Gastroesophageal sphincter (tissue), 4 donors: Measurements from ENCODE around the gene SRRD. TPM values are rescaled to one million over a fixed set of nuclear protein-coding genes. Genes with fewer than 3 reads are reported as not detected.

Source experiments
- ATAC-seq: fragments of 150-250 bp; one replicate; pipeline ENCODE4 v1.9.1; 2016; ENCODE audit warnings: mild to moderate bottlenecking, moderate library complexity
- H3K27ac ChIP-seq, 4 donors: fragments of 200-600 bp; sonication (generic) in 3 of 4; 1 replicate in 3 of 4; 2 replicates in 1 of 4; pipeline ENCODE4 v1.5.1; 2016 to 2019
- H3K27me3 ChIP-seq: fragments of 200-600 bp; sonication (generic); one replicate; pipeline ENCODE4 v1.5.1; 2019
- H3K36me3 ChIP-seq, 2 donors: fragments of 200-600 bp; sonication (generic); one replicate each; pipeline ENCODE4 v1.5.1; 2019; ENCODE audit warnings: control low read depth in 1 of 2
- H3K4me1 ChIP-seq, 3 donors: fragments of 200-600 bp; sonication (generic); 1 replicate in 2 of 3; 2 replicates in 1 of 3; pipeline ENCODE4 v1.5.1; 2016 to 2019; ENCODE audit warnings: control low read depth in 2 of 3
- H3K4me3 ChIP-seq, 2 donors: fragments of 200-600 bp; sonication (generic); one replicate each; pipeline ENCODE4 v1.5.1; 2019; ENCODE audit warnings: mild to moderate bottlenecking in 1 of 2, moderate library complexity in 1 of 2
- H3K9me3 ChIP-seq, 3 donors: fragments of 200-600 bp; sonication (generic); one replicate each; pipeline ENCODE4 v1.5.1; 2017 to 2019; ENCODE audit warnings: control low read depth in 2 of 3
- EP300 ChIP-seq: sonication (generic); formaldehyde crosslinking; IDR thresholded peaks from one replicate; pipeline ENCODE4 v1.6.1; 2017; ENCODE audit warnings: antibody characterized with exemption, mild to moderate bottlenecking
- POLR2A ChIP-seq, 2 donors: fragments of 450-650 bp; IDR thresholded peaks; one replicate each; pipeline ENCODE4 v1.6.1; 2017; ENCODE audit warnings: antibody characterized with exemption in 2 of 2, mild to moderate bottlenecking in 2 of 2, moderate library complexity in 1 of 2
- POLR2AphosphoS5 ChIP-seq: sonication (generic); formaldehyde crosslinking; IDR thresholded peaks from one replicate; pipeline ENCODE4 v1.6.1; 2017; ENCODE audit warnings: antibody characterized with exemption
- WGBS, 2 donors: methylation state at CpG; one replicate each; pipeline ENCODE4 v1.1.5; 2018; ENCODE audit warnings: low coverage in 1 of 2; 5-methylcytosine and 5-hydroxymethylcytosine counted together
- total RNA-seq, 4 donors: library from RNA; depleted of rRNA; stranded (reverse); fragments of >200 nt; gene quantifications; one replicate each; pipeline ENCODE4 v1.1.0, GENCODE V29; 2016
- TF ChIP-seq, protein P1 (sequence below), 4 experiments: fragments of 200-600 bp in 2 of 4; fragments of 450-650 bp in 2 of 4; sonication (generic) in 1 of 4; IDR thresholded peaks; one replicate each; pipeline ENCODE4 v1.5.1; 2017 to 2019; ENCODE audit warnings: antibody characterized with exemption in 4 of 4, mild to moderate bottlenecking in 2 of 4, moderate library complexity in 2 of 4

Gene SRRD
- total RNA-seq, 4 donors from 2014 or later, result 16.7 to 30.0 (median 23.5) TPM

DNA sequence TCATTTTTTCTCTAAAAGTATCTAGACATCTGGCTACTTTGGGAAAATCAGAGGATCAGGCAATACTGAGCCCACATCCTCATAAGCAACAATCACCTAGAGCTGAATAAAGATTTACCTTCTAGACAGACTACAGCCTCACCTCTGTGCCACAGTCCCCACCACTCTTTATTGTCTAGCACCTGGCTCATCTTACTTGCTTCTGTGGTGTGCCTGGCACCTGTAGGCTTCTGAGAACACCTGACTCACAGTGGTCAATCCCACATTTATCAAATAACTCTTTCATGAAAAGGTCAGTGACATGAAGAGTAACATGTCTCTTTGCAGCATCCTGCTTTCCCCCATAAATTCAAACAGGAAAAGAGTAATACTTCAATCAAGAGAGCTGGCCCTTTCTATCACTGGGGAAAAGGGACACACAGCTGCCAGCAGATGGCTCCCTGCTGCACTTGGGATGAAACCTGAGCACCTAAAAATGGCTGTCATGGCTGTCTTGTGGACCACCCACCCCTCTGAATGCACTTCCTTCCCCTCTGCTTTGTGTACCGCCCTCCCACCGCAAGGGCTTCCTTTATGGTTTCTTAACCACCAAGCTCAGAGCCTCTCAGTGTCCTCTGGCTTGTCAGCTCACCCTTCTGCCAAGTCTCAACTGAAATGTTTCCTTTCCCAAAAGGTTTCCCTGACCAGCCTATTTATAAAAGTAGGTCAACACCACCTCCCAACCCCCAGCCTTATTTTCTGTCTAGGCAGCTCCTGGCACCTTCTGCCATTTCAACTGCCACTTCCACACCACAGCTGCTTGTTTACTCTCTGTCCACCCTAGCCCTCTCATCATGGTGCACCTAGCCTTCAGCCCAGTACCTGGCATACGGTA lies 19.2 kb downstream of the SRRD start:
- H3K4me1 ChIP-seq, result no peaks in the 10 kb centered on the region
- H3K9me3 ChIP-seq, result no peaks in the 10 kb centered on the region
- H3K27ac ChIP-seq, result no peak overlapping the region
- no peak for TF ChIP-seq POLR2A (IDR thresholded peaks at IDR 0.05)
- TF ChIP-seq, protein P1, sequence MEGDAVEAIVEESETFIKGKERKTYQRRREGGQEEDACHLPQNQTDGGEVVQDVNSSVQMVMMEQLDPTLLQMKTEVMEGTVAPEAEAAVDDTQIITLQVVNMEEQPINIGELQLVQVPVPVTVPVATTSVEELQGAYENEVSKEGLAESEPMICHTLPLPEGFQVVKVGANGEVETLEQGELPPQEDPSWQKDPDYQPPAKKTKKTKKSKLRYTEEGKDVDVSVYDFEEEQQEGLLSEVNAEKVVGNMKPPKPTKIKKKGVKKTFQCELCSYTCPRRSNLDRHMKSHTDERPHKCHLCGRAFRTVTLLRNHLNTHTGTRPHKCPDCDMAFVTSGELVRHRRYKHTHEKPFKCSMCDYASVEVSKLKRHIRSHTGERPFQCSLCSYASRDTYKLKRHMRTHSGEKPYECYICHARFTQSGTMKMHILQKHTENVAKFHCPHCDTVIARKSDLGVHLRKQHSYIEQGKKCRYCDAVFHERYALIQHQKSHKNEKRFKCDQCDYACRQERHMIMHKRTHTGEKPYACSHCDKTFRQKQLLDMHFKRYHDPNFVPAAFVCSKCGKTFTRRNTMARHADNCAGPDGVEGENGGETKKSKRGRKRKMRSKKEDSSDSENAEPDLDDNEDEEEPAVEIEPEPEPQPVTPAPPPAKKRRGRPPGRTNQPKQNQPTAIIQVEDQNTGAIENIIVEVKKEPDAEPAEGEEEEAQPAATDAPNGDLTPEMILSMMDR (IDR thresholded peaks at IDR 0.05), result peak in 1 of 4 experiments; percentile 21
- ATAC-seq, result no peak
- H3K4me3 ChIP-seq, result no peak overlapping the region
- H3K36me3 ChIP-seq, result peaks cover 4 to 100% of the 10 kb centered on the region in 2 donors
- H3K27me3 ChIP-seq, result no peaks in the 10 kb centered on the region
- 13 to 23% methylated on average over 2 to 3 of the region's 3 CpGs for WGBS, 2 donors

DNA sequence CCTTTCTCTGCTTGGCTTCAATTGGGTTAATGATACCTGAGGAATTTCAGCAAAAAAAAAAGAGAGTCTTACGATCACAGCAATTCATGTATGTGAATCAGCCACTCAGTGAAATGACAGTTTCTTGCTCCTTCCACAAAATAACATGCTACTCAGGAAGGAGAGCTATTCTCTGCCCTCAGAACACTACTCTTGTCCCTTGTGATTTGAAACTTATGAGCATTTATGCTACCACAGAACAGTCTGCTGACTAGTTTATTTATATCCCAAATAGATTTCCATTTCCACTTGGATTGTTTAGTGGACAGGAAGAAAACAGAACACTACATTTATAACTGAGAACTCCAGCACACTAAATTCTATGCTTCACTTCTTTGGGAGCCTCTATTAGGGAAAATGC lies 20.1 kb downstream of the SRRD start:
- ATAC-seq, result no peak
- H3K27me3 ChIP-seq, result no peaks in the 10 kb centered on the region
- H3K9me3 ChIP-seq, result no peaks in the 10 kb centered on the region
- peaks cover 4 to 100% of the 10 kb centered on the region in 2 donors for H3K36me3 ChIP-seq
- TF ChIP-seq POLR2A (IDR thresholded peaks at IDR 0.05) (no peak), POLR2AphosphoS5 (no peak), EP300 (no peak)
- TF ChIP-seq, protein P1 (IDR thresholded peaks at IDR 0.05), result no peak
- H3K4me1 ChIP-seq, result no peaks in the 10 kb centered on the region
- no peak overlapping the region for H3K4me3 ChIP-seq
- WGBS, 2 donors, result 45 to 80% methylated on average over 1 of the region's 1 CpG
- H3K27ac ChIP-seq, result no peak overlapping the region

DNA sequence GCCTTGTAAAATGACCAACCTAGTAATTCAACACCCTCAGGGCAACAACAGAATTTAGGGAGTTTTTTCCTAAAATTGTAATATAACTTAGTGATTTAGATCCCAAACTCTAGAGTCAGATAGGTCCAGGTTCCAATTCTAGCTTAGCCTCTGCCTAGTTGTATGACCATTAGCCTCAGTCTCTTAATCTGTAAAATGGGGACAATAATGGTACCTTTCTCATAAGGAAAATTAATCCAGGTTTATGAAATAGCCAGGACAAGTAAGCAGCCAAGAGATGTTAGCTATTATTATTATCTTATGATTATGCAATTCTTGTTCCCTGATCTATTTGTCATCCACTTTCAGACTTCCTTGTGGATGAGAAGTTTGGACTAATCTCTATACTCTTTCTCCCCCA lies 24.5 kb downstream of the SRRD start:
- H3K4me1 ChIP-seq, result peaks cover 2 to 26% (median 3%) of the 10 kb centered on the region in 3 donors
- peaks cover 4 to 73% of the 10 kb centered on the region in 2 donors for H3K36me3 ChIP-seq
- no peak for ATAC-seq
- no peak overlapping the region for H3K27ac ChIP-seq
- no peak overlapping the region for H3K4me3 ChIP-seq
- no peaks in the 10 kb centered on the region for H3K27me3 ChIP-seq
- no peak for TF ChIP-seq POLR2AphosphoS5
- TF ChIP-seq, protein P1 (IDR thresholded peaks at IDR 0.05), result no peak
- no peak for TF ChIP-seq EP300
- TF ChIP-seq POLR2A (IDR thresholded peaks at IDR 0.05), result no peak
- no peaks in the 10 kb centered on the region for H3K9me3 ChIP-seq

DNA sequence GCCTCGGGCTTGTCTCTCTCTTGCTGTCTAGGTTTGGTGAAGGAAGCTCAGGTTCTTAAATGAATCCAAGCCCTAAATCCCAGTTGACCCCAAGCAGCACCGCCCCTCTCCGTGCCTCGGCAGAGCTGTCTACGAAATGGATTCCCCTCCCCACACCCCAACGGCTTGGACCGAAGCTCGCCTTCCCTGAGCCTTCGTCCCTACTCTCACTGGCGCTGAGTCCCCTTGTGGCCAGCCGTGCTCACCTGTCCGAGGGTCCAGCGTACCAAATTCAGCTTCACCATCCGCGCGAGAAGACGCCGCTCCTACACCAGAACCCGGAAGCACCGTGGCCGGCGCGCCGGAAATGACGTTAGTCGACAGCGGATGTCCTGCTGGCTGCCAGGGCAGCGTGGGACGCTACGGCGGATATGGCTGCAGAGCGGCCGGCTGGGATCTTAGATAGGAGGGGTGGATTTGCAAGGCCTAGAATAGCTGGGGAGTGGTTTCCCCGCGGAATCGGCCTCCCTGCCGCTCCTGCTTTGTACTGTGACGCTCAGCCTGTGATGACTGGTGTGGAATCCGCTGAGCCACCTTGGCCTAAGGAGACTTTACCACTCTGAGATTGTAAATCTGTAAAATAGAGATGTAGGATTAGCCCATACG lies 28.6 kb downstream of the SRRD start, which contains the start of gene TFIP11:
Gene TFIP11 (minus strand): TSS at position 325 of the 645 bp plus-strand sequence. CDS start 2,201 bp downstream, outside the sequence.
- Histone ChIP-seq H3K27me3 (no peaks in the 10 kb centered on the region), H3K4me3 (peak within 1 kb of the TSS; percentile 60 to 94), H3K27ac (peak within 1 kb of the TSS; percentile 64 to 87 (median 80)), H3K36me3 (peaks cover 0 to 32% of the 10 kb centered on the region in 2 donors), H3K4me1 (peaks cover 2 to 33% (median 4%) of the 10 kb centered on the region in 3 donors), H3K9me3 (no peaks in the 10 kb centered on the region)
- 1 to 4% methylated on average over 4 to 15 of the region's 40 CpGs for WGBS, 2 donors
- TF ChIP-seq EP300, result no peak
- peak; percentile 55 to 67 for TF ChIP-seq POLR2A (IDR thresholded peaks at IDR 0.05)
- TF ChIP-seq, protein P1 (IDR thresholded peaks at IDR 0.05), result peak in 2 of 4 experiments; percentile 12 to 14
- peak; percentile 95 for TF ChIP-seq POLR2AphosphoS5
- peak; percentile 97 for ATAC-seq
